Measurements from ENCODE around the gene PTGER3. TPM values are rescaled to one million over a fixed set of nuclear protein-coding genes. Genes with fewer than 3 reads are reported as not detected.

The PTGER3 gene
- total and polyA plus RNA-seq, 2 experiments from 2014 or later = 0.45 to 1.6 TPM

- H3K36me3 ChIP-seq (ENCODE audit: insufficient read depth) = no peaks in the 10 kb centered on the region
- H3F3A ChIP-seq (replicated peaks; ENCODE audit: low read depth) = no peaks in the 10 kb centered on the region
- Mint-ChIP-seq H3K27ac (peak overlapping the region; percentile 43; the same call in 1 of the 2 replicates), H3K27me3 (ENCODE audit: insufficient read depth, low read depth, poor library complexity) (no peaks in the 10 kb centered on the region), H3K9me3 (no peaks in the 10 kb centered on the region; the same call in 2 of the 3 replicates), H3K4me3 (no peak overlapping the region), H3K36me3 (ENCODE audit: low read depth) (no peaks in the 10 kb centered on the region), H3K4me1 (no peaks in the 10 kb centered on the region)
- H3K4me1 ChIP-seq (ENCODE audit: insufficient read depth) = no peaks in the 10 kb centered on the region
- no peaks in the 10 kb centered on the region; the same call in 1 of the 2 replicates for H4K20me1 ChIP-seq (replicated peaks; ENCODE audit: insufficient read depth)
- H3K27ac ChIP-seq (ENCODE audit: low read depth) = no peak overlapping the region
- no peak for DNase-seq (ENCODE audit: low spot score)
- no peak overlapping the region for H2AFZ ChIP-seq
- ATAC-seq = no peak
- H3K9me2 ChIP-seq (ENCODE audit: insufficient read depth) = peaks cover 6% of the 10 kb centered on the region; the same call in 1 of the 2 replicates
- no peaks in the 10 kb centered on the region for H3K79me2 ChIP-seq (replicated peaks; ENCODE audit: insufficient read depth)
- H3K4me3 ChIP-seq = no peak overlapping the region
- TF ChIP-seq, protein P1, sequence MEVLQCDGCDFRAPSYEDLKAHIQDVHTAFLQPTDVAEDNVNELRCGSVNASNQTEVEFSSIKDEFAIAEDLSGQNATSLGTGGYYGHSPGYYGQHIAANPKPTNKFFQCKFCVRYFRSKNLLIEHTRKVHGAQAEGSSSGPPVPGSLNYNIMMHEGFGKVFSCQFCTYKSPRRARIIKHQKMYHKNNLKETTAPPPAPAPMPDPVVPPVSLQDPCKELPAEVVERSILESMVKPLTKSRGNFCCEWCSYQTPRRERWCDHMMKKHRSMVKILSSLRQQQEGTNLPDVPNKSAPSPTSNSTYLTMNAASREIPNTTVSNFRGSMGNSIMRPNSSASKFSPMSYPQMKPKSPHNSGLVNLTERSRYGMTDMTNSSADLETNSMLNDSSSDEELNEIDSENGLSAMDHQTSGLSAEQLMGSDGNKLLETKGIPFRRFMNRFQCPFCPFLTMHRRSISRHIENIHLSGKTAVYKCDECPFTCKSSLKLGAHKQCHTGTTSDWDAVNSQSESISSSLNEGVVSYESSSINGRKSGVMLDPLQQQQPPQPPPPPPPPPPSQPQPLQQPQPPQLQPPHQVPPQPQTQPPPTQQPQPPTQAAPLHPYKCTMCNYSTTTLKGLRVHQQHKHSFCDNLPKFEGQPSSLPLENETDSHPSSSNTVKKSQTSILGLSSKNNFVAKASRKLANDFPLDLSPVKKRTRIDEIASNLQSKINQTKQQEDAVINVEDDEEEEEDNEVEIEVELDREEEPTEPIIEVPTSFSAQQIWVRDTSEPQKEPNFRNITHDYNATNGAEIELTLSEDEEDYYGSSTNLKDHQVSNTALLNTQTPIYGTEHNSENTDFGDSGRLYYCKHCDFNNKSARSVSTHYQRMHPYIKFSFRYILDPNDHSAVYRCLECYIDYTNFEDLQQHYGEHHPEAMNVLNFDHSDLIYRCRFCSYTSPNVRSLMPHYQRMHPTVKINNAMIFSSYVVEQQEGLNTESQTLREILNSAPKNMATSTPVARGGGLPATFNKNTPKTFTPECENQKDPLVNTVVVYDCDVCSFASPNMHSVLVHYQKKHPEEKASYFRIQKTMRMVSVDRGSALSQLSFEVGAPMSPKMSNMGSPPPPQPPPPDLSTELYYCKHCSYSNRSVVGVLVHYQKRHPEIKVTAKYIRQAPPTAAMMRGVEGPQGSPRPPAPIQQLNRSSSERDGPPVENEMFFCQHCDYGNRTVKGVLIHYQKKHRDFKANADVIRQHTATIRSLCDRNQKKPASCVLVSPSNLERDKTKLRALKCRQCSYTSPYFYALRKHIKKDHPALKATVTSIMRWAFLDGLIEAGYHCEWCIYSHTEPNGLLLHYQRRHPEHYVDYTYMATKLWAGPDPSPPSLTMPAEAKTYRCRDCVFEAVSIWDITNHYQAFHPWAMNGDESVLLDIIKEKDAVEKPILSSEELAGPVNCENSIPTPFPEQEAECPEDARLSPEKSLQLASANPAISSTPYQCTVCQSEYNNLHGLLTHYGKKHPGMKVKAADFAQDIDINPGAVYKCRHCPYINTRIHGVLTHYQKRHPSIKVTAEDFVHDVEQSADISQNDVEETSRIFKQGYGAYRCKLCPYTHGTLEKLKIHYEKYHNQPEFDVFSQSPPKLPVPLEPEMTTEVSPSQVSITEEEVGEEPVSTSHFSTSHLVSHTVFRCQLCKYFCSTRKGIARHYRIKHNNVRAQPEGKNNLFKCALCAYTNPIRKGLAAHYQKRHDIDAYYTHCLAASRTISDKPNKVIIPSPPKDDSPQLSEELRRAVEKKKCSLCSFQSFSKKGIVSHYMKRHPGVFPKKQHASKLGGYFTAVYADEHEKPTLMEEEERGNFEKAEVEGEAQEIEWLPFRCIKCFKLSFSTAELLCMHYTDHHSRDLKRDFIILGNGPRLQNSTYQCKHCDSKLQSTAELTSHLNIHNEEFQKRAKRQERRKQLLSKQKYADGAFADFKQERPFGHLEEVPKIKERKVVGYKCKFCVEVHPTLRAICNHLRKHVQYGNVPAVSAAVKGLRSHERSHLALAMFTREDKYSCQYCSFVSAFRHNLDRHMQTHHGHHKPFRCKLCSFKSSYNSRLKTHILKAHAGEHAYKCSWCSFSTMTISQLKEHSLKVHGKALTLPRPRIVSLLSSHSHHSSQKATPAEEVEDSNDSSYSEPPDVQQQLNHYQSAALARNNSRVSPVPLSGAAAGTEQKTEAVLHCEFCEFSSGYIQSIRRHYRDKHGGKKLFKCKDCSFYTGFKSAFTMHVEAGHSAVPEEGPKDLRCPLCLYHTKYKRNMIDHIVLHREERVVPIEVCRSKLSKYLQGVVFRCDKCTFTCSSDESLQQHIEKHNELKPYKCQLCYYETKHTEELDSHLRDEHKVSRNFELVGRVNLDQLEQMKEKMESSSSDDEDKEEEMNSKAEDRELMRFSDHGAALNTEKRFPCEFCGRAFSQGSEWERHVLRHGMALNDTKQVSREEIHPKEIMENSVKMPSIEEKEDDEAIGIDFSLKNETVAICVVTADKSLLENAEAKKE (CRISPR knock-in tag; IDR thresholded peaks at IDR 0.05) = no peak
- TF ChIP-seq ZNF331 (CRISPR knock-in tag; IDR thresholded peaks at IDR 0.05; ENCODE audit: low read depth) = no peak
- TF ChIP-seq REST (IDR thresholded peaks at IDR 0.05; ENCODE audit: unreplicated experiment) = no peak
- TF ChIP-seq STAT1 (IDR thresholded peaks at IDR 0.05; ENCODE audit: unreplicated experiment) = no peak
- no peak for TF ChIP-seq ZNF114 (CRISPR knock-in tag; IDR thresholded peaks at IDR 0.05)
- TF ChIP-seq POLR2AphosphoS5 (IDR thresholded peaks at IDR 0.05; ENCODE audit: low read depth) = no peak
- no peak for TF ChIP-seq JUNB (IDR thresholded peaks at IDR 0.05; ENCODE audit: unreplicated experiment)
- TF ChIP-seq CREB1 (CRISPR knock-in tag; IDR thresholded peaks at IDR 0.05; ENCODE audit: low read depth) = no peak
- no peak for TF ChIP-seq NANOG (IDR thresholded peaks at IDR 0.05; ENCODE audit: borderline replicate concordance)
- TF ChIP-seq CTCF (conservative IDR thresholded peaks at IDR 0.05; ENCODE audit: low read depth in 2 of 2) = no peak
- no peak for TF ChIP-seq EZH2phosphoT487 (IDR thresholded peaks at IDR 0.05; ENCODE audit: unreplicated experiment)
- TF ChIP-seq, protein P2, sequence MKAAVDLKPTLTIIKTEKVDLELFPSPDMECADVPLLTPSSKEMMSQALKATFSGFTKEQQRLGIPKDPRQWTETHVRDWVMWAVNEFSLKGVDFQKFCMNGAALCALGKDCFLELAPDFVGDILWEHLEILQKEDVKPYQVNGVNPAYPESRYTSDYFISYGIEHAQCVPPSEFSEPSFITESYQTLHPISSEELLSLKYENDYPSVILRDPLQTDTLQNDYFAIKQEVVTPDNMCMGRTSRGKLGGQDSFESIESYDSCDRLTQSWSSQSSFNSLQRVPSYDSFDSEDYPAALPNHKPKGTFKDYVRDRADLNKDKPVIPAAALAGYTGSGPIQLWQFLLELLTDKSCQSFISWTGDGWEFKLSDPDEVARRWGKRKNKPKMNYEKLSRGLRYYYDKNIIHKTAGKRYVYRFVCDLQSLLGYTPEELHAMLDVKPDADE (IDR thresholded peaks at IDR 0.05) = no peak
- no peak for TF ChIP-seq EZH2 (IDR thresholded peaks at IDR 0.05; ENCODE audit: low read depth, unreplicated experiment)
- H3K27me3 ChIP-seq (ENCODE audit: insufficient read depth) = no peaks in the 10 kb centered on the region
- H3K4me2 ChIP-seq = no peak overlapping the region
Observed at GRCh38 chr1:70979313-70979712, 68.3 kb downstream of the PTGER3 start.

Data from GM23338 (cell line).